Measurements from ENCODE around the gene PREX1. TPM values are rescaled to one million over a fixed set of nuclear protein-coding genes. Genes with fewer than 3 reads are reported as not detected.

The PREX1 gene
- total and polyA plus RNA-seq, 2 donors (not counting 3 experiments of a cell fraction or from before 2014, with no cell fraction given): 51.3 to 72.9 TPM

- Histone ChIP-seq H3K9ac (replicated peaks; ENCODE audit: extremely low read depth, insufficient read depth, low read length) (no peak overlapping the region), H4K20me1 (replicated peaks; ENCODE audit: control insufficient read depth, extremely low read depth, insufficient read depth, low read length) (no peaks in the 10 kb centered on the region), H3K4me3 (replicated peaks in 1 of 3; ENCODE audit: insufficient read depth in 1 of 3, low read depth in 1 of 3, low read length in 3 of 3) (no peak overlapping the region), H3K27me3 (ENCODE audit: control insufficient read depth in 2 of 2, insufficient read depth in 2 of 2, low read length in 2 of 2) (no peaks in the 10 kb centered on the region), H3K36me3 (ENCODE audit: control insufficient read depth in 2 of 2, extremely low read depth in 1 of 2, insufficient read depth in 2 of 2, low read length in 2 of 2) (peaks cover 8 to 22% of the 10 kb centered on the region in 2 experiments), H3K9me1 (replicated peaks; ENCODE audit: control insufficient read depth, extremely low read depth, insufficient read depth, low read length) (no peaks in the 10 kb centered on the region), H2AFZ (ENCODE audit: low read depth, low read length) (no peak overlapping the region), H3K4me2 (ENCODE audit: insufficient read depth, low read length) (no peak overlapping the region), H3K79me2 (ENCODE audit: control insufficient read depth, insufficient read depth, low read length) (no peaks in the 10 kb centered on the region), H3K9me3 (replicated peaks; ENCODE audit: control insufficient read depth, insufficient read depth, low read length) (no peaks in the 10 kb centered on the region), H3K27ac (ENCODE audit: insufficient read depth, low read depth, low read length) (no peak overlapping the region), H3K4me1 (ENCODE audit: control insufficient read depth, extremely low read depth, insufficient read depth, low read length) (peaks cover 10% of the 10 kb centered on the region)
- no peak for DNase-seq (ENCODE audit: low read depth, low spot score)
- BruUV-seq (replicated peaks): no TSS peak
- intact Hi-C loops (cut with micrococcal nuclease) (no loop called here), dilution Hi-C loops (cut with MboI; ENCODE audit: extremely low pct_ligation_motif_present, low sequenced_read_pairs) (loop anchor here (25.0 kb wide), 1 partner anchor 238 kb away; the partner anchor contains the start of gene ARFGEF2)
- FAIRE-seq: no peak
- TF ChIP-seq JUN (IDR thresholded peaks at IDR 0.05; ENCODE audit: borderline replicate concordance, insufficient read depth, insufficient read length, low read depth): no peak
- TF ChIP-seq CTCF (IDR thresholded peaks at IDR 0.05; ENCODE audit: extremely low read depth in 1 of 2, insufficient read depth in 1 of 2, low read depth in 1 of 2, low read length in 2 of 2): no peak
- no peak for TF ChIP-seq POLR2A (IDR thresholded peaks at IDR 0.05; ENCODE audit: low read depth, low read length)
- no peak for TF ChIP-seq FOS (IDR thresholded peaks at IDR 0.05; ENCODE audit: borderline replicate concordance, insufficient read depth, low read length)
- TF ChIP-seq POLR2AphosphoS5 (IDR thresholded peaks at IDR 0.05; ENCODE audit: insufficient read depth, low read depth, low read length): no peak
- no peak for TF ChIP-seq GATA2 (IDR thresholded peaks at IDR 0.05; ENCODE audit: insufficient read depth, insufficient read length, low read depth, low read length)
- TF ChIP-seq EZH2 (IDR thresholded peaks at IDR 0.05; ENCODE audit: borderline replicate concordance, low read depth, low read length, severe bottlenecking): no peak
- no peak for TF ChIP-seq MYC (IDR thresholded peaks at IDR 0.05; ENCODE audit: low read depth, low read length)
- no peak for TF ChIP-seq MAX (IDR thresholded peaks at IDR 0.05; ENCODE audit: insufficient read depth, insufficient read length)
- CTCF ChIA-PET: interaction anchor here (2.6 kb wide), 1 partner anchor 8 kb away, joined by 8 read pairs; no protein-coding TSS in a partner anchor
- POLR2A ChIA-PET: no interaction called here
These were observed 153.3 kb downstream of the PREX1 start for GRCh38 chr20:48674461-48674860.
